Suppressor macrophage treated with lipopolysaccharide for 4 hours (primary cell): ENCODE data around the gene NLGN4X.

Experiments used
- DNase-seq: peaks from one replicate; pipeline ENCODE4 v3.0.0-alpha.2; 2020

The NLGN4X gene

GRCh38 chrX:6228720-6229119, at the start of gene NLGN4X:
Gene NLGN4X (minus strand): TSS chrX:6228867. CDS start chrX:6151466, 77,401 bp downstream.
- no peak for DNase-seq

DNA sequence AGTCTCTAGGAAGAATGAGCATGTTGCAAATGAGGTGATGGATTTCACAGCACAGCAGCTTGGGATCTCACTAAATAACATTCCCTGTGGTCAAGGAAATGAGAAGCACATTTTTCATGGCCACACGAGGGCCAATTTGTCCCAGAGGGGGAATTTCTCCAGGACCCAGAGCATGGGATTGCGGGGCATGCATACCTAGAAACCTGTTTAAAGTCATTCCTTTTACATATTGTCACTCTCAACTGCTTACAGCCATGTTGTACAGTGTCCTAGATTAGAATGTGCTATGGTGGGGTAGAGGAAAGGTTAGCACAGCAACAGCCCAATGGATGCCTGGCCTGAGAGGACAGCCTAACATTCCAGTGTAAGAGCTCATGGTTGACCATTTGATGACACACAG, 37.4 kb upstream of the NLGN4X start:
- no peak for DNase-seq

DNA sequence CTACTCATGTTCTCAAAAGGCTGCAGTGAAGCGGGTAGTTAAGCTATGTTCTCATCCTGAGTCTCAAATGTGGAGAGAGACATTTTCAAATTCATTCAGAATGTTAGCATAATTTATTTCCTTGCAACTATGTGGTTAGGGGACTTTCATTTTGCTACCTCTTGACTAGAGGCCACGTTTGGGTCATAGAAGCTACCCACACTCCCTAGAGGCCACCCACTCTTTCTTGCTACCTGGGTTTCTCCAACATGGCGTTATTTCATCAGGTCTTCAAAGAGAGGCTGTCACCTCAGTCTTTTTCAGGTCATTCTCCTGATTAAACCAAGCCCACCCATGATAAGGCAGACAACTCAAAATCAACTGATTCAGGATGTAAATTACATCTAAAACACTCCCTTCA, 34.3 kb upstream of the NLGN4X start:
- no peak for DNase-seq

DNA sequence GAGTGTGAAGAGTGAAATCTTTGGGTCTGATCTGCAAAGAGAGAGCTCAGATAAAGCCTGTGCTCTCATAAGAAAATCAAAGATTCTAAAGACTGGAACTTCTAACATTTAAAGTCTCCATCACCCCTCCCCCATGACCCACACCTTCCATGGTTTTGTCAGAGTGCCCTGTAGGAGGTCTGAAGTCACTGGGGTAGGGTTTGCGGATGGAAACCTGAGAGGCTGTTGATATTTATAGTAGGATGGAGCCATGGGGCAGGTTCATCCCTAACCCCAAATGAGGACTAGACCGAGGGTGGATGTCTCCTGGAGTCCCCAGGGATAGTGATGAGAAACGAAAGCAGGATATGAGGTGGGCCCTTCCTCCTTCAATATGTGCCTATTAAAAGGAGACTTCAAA, 28.4 kb upstream of the NLGN4X start:
- no peak for DNase-seq

DNA sequence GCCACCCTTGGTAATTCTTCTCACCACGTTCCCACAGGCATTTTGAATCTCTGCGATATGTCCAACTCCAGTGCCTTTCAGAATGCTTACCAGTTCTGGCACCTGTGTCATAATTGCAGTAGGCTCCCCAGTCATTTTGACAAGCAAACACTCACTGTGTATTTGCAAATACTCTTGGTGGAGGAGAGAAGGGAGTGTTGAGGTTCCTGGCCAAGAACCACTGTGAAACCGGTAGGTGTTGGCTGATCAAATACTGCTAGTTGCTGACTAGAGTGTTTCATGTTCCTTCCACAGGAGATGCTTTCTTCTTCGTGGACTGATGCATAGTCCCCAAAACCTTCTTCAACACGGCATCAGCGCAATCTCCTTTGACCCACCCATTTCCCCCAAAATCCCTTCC, 16.0 kb upstream of the NLGN4X start:
- no peak for DNase-seq

GRCh38 chrX:6238576-6238975, 9.9 kb upstream of the NLGN4X start:
- DNase-seq = no peak

DNA sequence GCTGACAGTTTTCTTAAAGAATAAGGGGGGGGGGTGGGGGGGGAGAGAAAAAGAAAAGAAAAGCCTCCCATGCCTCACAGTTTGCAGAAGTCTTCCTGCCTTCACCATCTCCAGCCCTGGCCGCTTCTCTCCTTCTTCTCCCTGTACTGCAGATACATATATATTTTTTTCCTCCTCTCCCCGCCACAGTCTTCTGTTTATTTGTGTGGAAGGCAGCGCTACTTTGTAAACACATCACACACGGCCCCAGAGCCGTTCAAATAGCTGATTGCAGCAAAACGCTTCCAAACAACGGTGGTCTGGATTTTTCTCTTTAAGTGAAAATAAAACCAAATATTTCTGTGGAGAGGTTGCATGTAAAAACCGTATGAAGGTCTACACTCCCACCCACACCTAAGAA, 732 bp downstream of the NLGN4X start:
- no peak for DNase-seq

- no peak for DNase-seq
Observed at GRCh38 chrX:6227453-6227835, 1.2 kb downstream of the NLGN4X start.

- DNase-seq = no peak
Observed at GRCh38 chrX:6226596-6227452, 1.8 kb downstream of the NLGN4X start.

DNA sequence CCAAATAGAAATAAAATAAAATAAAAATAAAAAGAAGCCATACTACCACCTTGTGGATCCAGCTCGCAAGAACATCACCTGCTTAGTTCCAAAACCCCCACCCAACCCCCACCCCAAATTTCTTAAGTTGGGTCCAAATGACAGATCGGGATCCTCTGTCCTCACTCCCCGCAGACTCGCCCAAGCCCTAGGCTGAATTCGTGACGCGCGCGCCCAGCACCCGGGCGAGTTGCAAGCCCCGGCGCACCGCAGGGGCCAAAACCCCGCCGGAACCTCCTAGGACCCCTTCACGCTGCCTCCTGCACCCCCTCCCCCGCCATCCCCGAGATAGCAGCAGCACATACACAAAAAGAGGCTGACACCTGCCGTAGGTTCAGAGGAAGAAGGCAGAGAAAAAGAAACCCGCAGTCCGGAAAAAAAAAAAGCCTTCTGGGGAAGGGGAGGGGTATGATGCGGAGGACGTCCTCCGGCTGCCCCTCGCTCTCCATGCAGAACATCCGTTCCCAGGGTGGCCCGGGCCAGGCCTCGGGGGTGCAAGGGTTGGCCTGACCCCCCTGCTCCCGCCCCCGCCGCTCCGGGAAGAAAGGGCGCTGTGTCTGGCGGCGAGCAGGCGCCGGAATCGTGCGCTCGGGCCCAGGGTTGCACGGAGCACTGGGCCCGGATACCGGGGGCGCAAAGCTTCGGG, 2.6 kb downstream of the NLGN4X start:
- DNase-seq = no peak

- no peak for DNase-seq
Observed at GRCh38 chrX:6225288-6225910, 3.3 kb downstream of the NLGN4X start.

DNA sequence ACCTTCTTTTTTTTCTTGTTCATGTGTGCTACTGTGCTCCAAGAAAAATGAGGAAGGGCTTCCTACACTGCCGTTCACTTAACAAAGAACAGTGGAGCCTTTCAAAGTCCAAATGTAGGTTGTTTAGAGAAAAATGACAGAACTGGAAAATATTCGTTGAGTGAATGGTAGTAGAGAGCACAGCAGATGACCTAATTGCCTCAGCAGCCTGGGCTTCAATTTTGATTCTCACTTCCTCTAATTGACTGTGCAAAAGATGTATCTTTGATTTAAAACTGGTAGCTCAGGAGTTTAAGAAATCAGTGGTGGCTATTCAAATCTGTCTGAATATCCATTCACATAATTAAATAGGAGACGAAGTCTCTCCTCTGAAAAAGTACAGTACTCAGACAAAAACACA, 5.2 kb downstream of the NLGN4X start:
- DNase-seq = no peak

GRCh38 chrX:6210230-6210629, 18.4 kb downstream of the NLGN4X start:
- DNase-seq = no peak

DNA sequence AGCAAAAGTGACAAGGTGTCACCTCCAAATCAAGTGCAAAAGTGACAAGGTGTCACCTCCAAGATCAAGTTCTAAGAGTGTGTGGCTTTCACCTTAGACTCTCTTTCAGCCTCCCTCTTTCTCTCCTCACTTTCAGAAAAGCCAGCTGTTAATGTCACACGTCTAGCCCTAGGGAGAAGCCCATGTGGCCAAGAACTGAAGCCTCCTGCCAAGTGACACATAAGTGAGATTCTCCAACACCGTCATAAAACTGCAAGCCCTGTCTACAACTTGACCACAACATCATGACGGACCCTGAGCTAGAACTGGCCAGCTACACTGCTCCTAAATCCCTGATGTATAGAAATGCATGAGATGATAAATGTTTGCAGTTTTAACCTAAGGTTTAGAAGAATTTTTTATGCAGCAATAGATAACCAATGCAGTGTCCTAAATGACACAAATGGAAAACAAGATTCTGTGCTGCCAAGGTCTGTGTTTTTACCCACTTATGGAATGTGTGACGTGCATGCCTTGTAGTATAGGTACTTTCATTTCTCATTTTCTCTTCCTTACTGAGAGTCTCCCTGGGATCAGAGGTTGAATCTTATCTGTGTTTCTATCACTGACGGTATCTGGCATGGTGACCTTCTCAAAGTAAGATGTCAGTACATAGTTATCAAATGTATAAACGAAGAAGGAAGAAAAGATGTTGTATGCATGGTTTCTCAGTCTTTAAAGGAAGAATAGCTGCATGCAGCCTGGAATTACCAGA, 25.0 kb downstream of the NLGN4X start:
- no peak for DNase-seq

DNA sequence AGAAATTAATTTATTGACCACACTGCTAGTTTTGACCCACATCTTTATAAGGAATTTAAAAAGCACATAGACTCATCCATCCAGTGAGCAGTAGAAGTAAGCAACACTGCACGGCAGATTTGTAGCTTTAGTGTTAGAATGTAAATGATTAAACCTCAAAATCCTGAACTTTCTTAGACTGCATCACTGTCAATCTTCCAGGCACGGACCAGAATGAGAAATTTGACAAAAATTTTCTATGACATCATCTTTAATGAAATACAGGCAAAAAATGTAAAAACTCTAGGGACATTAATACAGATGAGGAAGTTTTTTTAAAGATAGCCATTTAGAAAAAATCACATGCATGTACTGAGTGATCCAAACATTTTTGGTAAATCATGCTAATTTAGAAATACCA, 29.2 kb downstream of the NLGN4X start:
- DNase-seq = no peak

GRCh38 chrX:6187256-6187655, 41.4 kb downstream of the NLGN4X start:
- DNase-seq = no peak

DNA sequence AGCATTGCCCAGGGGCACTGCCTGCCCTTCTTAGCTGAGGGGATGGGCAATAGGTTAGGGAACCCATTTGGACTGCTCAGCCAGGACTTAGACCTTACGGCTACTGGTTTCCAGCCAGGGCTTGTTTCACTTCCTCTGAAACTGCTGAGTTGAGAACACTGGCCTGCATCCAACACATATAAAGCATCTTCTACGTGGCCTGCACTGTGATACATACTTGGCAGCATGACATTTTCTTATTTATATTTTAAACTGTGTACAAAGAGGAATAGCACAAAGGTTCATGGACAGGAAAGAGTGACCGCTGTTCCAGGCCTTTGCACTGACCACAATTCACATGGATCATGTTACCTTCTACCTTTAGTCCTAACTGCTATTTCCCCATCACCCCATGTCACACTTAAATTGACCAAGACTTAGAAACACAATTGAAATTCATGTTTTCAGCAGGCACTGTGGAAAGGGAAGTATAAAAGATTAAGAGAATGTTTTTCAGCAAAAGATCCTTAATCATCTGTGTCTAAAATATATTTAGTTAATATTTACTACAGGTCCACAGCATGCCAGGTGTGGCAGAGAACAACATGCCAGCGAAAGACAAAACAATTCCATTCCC, 43.7 kb downstream of the NLGN4X start:
- DNase-seq = no peak

DNA sequence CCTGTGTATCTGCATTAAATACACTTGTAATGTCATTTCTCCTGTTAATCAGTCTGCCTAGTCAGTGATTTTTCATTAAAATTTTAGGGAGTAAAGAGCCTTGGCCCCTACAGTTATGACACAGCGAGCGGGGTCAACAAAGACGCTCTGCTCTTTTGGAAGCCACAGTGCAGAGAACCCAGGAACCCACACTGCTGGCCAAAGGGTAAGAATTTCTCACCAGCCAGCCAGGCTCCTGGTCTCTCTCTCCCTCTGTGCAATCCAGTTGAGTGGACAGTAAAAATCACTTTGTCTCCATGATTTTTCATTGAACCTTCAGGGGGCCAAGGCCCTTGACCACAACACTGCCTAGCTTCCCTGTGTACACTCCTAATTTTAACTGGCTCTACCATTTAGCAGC, 52.8 kb downstream of the NLGN4X start:
- no peak for DNase-seq

DNA sequence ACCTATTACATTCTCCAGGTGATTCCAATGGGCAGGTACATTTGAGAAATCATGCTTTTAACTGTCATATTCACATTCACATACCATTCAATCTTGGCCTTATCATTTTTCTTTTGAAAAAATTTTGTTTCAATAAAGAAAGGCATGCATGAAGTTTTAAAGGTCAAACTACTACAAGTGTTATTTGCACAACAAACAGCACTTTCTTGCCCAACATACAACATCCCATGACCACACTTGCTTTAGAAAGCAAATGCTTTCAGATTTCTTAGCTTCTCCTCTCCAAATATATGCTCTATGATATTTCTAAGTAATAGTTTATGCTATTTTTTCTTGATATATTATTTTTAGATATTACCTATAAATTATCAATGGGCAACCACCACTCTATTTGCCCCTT, 58.2 kb downstream of the NLGN4X start:
- DNase-seq = no peak

GRCh38 chrX:6169407-6169806, 59.3 kb downstream of the NLGN4X start:
- no peak for DNase-seq

DNA sequence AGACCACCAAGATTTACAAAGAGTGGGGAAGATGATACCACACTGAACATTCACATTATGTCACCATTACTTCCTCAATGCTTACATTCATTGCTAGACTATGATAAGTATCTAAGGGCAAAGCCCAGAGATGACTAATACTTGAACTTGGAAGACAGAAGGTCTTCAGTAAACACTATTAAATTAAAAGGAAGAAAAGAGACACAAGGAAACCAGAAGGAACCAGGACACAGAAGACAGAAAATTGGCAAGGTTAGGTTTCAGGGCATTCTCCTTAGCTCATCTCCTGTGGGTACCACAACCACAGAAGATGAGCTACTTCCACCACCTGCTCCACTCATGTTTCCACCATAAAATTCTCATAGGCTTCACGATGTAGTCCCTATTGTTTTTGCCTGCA, 64.9 kb downstream of the NLGN4X start:
- DNase-seq = no peak

DNA sequence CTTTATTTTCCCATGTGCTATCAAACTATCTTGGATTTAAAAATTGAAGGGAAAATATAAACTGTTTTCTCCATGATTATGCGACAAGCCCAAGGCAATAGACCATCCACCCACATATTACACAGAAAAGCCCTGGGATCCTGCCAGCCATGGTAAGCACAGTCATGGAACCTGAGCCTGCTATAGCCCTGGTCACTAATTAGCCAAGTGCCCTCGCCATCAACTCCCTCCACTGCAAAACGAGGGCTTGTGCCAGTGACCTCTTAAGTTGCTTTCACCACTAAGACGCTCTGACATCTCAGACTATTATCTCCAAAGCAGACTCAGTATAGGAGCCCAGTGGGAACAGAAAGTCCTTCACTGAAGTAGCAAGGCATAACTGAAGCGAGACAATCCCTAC, 69.2 kb downstream of the NLGN4X start:
- DNase-seq = no peak

DNA sequence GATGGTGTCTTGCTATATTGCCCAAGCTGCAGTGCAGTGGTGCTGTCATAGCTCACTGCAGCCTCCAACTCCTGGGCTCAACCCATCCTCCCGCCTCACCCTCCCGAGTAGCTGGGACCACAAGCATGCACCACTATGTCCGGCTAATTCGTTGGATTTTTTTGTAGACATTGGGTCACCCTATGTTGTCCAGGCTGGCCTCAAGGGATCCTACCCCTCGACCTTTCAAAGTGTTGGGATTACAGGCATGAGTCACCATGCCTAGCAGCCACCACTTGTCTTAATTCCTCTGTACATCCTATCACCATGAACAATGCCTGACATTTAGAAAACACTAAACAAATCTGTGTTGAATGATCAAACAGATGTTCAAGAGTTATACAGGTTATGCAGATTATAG, 76.7 kb downstream of the NLGN4X start:
- no peak for DNase-seq
